ENCODE measurements around the gene FHL1. TPM values are rescaled to one million over a fixed set of nuclear protein-coding genes. Genes with fewer than 3 reads are reported as not detected.

Gene FHL1
- total RNA-seq, 4 donors from 2014 or later = 693 to 4,057 (median 1,828) TPM

DNA sequence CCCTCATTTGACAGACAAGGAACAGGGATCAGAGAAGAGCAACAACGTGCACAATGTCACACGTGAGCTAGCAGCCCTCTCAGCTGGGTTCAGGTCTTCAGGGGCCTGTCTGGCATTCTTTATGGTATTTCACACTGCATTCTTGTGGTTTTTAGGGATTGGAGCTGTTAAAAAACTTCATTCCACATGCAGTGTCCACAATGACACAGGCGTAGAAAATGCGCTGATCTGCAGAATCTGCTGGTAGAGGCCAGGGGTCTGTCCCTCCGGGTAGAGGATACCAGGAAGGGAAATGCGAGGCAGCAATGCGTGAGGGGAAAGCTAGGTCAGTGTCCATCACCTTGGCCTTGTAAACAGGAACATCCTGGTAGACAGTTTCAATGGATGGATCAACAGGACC is 67.2 kb downstream of the FHL1 start:
- TF ChIP-seq, protein P1, sequence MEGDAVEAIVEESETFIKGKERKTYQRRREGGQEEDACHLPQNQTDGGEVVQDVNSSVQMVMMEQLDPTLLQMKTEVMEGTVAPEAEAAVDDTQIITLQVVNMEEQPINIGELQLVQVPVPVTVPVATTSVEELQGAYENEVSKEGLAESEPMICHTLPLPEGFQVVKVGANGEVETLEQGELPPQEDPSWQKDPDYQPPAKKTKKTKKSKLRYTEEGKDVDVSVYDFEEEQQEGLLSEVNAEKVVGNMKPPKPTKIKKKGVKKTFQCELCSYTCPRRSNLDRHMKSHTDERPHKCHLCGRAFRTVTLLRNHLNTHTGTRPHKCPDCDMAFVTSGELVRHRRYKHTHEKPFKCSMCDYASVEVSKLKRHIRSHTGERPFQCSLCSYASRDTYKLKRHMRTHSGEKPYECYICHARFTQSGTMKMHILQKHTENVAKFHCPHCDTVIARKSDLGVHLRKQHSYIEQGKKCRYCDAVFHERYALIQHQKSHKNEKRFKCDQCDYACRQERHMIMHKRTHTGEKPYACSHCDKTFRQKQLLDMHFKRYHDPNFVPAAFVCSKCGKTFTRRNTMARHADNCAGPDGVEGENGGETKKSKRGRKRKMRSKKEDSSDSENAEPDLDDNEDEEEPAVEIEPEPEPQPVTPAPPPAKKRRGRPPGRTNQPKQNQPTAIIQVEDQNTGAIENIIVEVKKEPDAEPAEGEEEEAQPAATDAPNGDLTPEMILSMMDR (IDR thresholded peaks at IDR 0.05; ENCODE audit: low read depth) = no peak

DNA sequence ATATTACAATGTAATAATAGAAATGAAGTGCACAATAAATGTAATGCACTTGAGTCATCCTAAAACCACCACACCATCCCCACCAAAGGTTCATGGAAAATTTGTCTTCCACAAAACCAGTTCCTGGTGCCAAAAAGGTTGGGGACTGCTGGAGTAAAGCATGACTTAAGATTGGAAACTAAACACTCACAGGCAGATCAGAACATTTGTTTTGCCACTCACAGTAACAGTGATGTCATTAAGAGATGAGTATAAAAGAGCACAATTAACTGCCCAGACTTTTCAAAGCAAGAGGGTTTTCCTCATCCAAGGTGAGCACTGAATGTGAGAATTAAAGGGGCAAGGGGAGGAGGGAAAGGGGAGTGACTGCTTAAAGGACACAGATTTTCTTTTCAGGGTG is 68.2 kb downstream of the FHL1 start:
- TF ChIP-seq, protein P1 (IDR thresholded peaks at IDR 0.05; ENCODE audit: low read depth) = no peak

DNA sequence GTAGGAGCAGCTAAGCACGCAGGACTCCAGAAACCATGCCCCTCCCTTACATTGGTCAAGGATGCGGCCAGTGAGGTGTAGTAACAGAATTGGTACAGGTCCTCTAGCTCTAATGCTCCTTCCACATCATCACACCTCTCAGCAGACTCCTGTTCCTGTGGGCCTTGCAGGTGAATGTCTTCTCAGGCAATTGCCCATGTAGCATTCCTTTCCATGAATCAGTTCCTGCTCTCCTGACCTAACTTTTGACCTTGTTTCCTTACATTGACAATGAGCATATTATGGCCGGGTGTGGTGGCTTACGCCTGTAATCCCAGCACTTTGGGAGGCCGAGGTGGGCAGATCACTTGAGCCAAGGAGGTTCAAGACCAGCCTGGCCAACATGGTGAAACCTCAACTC is 72.6 kb downstream of the FHL1 start:
- TF ChIP-seq, protein P1 (IDR thresholded peaks at IDR 0.05; ENCODE audit: low read depth) = no peak

DNA sequence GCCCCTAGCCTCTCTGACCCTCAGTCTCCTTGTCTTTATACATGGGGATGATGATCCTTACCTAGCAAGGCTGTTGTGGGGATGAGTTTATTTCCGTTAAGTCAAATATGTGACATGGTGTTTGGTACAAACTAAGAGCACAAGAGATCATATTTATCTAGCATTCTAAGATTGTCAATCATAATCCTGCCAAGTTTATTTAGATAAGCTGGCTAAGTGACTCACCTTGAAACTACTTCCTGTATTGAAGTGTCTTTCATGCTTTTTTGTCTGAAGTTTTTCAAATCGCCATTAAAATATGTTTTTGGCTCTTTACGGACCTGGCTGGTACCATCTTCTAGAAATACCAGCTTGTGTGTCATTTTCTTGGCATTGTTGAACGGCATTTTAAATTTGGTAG is 73.2 kb downstream of the FHL1 start:
- TF ChIP-seq, protein P1 (IDR thresholded peaks at IDR 0.05; ENCODE audit: low read depth) = no peak

DNA sequence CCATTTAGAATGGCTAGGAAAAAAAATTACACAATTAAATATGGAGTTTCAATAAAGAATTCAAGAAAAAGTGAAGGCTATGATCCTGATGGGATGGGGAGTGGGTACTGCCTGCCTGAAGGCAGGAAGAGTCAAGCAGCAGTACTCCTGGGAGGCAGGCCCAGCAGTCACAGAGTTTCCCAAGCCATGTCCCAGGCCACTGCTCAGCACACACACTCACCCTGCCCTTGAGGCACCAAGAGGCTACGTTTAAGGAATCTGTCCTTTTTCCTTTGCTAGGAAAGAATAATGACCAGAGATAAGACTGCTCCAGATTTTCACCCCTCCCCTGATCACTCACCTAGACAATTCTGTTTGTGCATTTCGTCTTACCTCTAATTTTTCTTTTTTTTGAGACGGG is 73.6 kb downstream of the FHL1 start:
- TF ChIP-seq, protein P1 (IDR thresholded peaks at IDR 0.05; ENCODE audit: low read depth) = no peak

DNA sequence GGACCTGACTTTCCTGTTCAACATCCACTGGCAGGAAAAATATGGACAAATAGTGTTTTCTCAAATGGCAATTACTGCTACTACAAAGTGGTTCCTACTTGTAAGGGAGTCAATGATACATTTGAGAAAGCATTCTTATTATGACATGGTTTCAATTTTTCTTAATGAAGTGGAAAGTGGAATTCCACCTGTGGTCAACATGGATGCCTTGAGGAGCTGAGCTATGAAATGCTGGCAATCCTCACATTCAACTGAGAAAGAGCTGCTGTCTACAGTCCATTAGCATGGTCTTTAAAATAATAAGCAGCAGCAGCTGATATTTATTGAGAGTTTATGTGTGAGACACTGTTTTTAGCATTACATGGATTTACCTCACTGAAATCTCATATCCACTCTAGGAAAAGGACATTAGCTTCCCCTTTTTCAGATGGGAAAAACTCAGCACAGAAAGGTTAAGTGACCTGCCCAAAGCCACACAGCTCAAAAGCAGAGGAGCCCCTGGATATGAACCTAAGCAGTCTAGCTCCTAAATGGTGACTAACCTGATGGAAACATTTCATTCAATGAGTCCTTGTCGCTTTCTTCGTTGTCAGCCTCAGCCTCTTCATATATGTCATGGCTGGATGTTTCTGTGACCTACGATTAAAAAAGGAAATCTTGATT is 74.6 kb downstream of the FHL1 start:
- TF ChIP-seq, protein P1 (IDR thresholded peaks at IDR 0.05; ENCODE audit: low read depth) = no peak

DNA sequence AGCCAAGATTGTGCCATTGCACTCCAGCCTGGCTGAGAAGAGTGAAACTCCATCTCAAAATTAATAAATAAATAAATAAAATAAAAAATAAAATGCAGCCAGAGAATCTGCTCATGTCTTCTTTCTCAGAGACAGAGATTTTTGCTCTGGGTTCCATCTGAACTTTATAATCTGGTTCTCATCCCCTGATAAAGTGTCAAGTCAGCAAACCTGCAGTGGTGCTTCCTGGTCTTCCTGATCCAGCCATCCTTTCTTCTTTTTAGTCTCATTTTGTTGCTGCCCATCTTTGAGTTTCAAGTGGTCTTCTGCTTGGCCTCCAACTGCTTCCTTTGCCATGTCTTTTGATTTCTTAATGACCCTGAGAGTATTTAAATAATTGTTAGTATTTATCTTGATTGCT is 79.7 kb downstream of the FHL1 start:
- TF ChIP-seq, protein P1 (IDR thresholded peaks at IDR 0.05; ENCODE audit: low read depth) = no peak
